HCT116 (cell line): ENCODE measurements around the gene CIAO2B. TPM values are rescaled to one million over a fixed set of nuclear protein-coding genes. Genes with fewer than 3 reads are reported as not detected.
A peak's percentile ranks its signal among the peaks of the same experiment; 100 is the strongest.

Experiments used
- ATAC-seq: fragments of 200-7000 bp; cut with Tn5 transposase; 2 replicates; pipeline ENCODE4 v1.9.1; 2020; ENCODE audit warnings: mild to moderate bottlenecking, moderate library complexity
- Bru-seq: library from RNA; stranded (reverse); fragments of 400-500 nt; gene quantifications from one replicate; lab custom pipeline; 2021; lab: Mats Ljungman, UMichigan
- BruChase-seq, 2 experiments: library from RNA; stranded (reverse); fragments of 400-500 nt; gene quantifications; one replicate each; lab custom pipeline; 2021; lab: Mats Ljungman, UMichigan
- BruUV-seq: library from RNA; stranded (reverse); fragments of 400-500 nt; replicated peaks from 2 replicates; lab custom pipeline; 2021; lab: Mats Ljungman, UMichigan
- CTCF ChIA-PET: fragments of 300-600 bp; sonication (Branson Sonifier 250); formaldehyde crosslinking; loops from one replicate; lab custom pipeline; 2021; ENCODE audit warnings: antibody characterized with exemption; lab: Charles Lee
- POLR2A ChIA-PET: fragments of 300-600, 350-600 bp; sonication (Branson Sonifier 250); formaldehyde crosslinking; loops from one replicate; lab custom pipeline; 2021; ENCODE audit warnings: antibody characterized with exemption; lab: Charles Lee
- RAD21 ChIA-PET, 2 experiments: fragments of 300-600 bp; sonication (Branson Sonifier 250); formaldehyde crosslinking; loops; one replicate each; lab custom pipeline; 2023; ENCODE audit warnings: low total read pairs in 2 of 2; ENCODE audit not compliant: uncharacterized antibody in 2 of 2, unreplicated experiment in 2 of 2, low non-redundant PET in 1 of 2; lab: Charles Lee
- DNase-seq: peaks from one replicate; pipeline ENCODE4 v3.0.0-alpha.2; 2010; ENCODE audit warnings: low read depth, low spot score
- H2AFZ ChIP-seq: fragments of 200-600 bp; shearing (Covaris generic), sonication (generic); 2 replicates; pipeline ENCODE4 v1.6.1; 2017; ENCODE audit warnings: low read depth, mixed run types, mixed read lengths, antibody characterized with exemption, low read length; ENCODE audit not compliant: poor library complexity, severe bottlenecking
- H3K27ac ChIP-seq: 2 replicates; pipeline ENCODE4 v1.5.1; 2012; ENCODE audit warnings: low read depth, low read length
- H3K27me3 ChIP-seq: fragments of 200-600 bp; sonication (generic); 2 replicates; pipeline ENCODE4 v1.6.1; 2016; ENCODE audit warnings: mixed run types, low read length, mixed read lengths; ENCODE audit not compliant: insufficient read depth
- H3K36me3 ChIP-seq, 2 experiments: fragments of 200-500 bp in 1 of 2; fragments of 200-600 bp in 1 of 2; sonication (Bioruptor generic) in 1 of 2; sonication (generic) in 1 of 2; 2 replicates each; pipeline versions ENCODE4 v1.5.1 to v1.6.1; 2014 to 2016; ENCODE audit warnings: low read length in 2 of 2, inconsistent platforms in 1 of 2, mixed read lengths in 1 of 2, mixed run types in 1 of 2; ENCODE audit not compliant: insufficient read depth in 2 of 2, control insufficient read depth in 1 of 2
- H3K4me1 ChIP-seq, 2 experiments: fragments of 200-600 bp in 1 of 2; sonication (generic) in 1 of 2; 2 replicates each; pipeline versions ENCODE4 v1.5.1 to v1.6.1; 2012 to 2017; ENCODE audit warnings: low read length in 2 of 2, inconsistent platforms in 1 of 2, mild to moderate bottlenecking in 1 of 2, mixed read lengths in 1 of 2, mixed run types in 1 of 2, moderate library complexity in 1 of 2; ENCODE audit not compliant: insufficient read depth in 2 of 2, control insufficient read depth in 1 of 2
- H3K4me2 ChIP-seq: fragments of 200-600 bp; sonication (generic); 2 replicates; pipeline ENCODE4 v1.6.1; 2017; ENCODE audit warnings: mixed run types, low read length, mixed read lengths
- H3K4me3 ChIP-seq, 2 experiments: fragments of 200-600 bp in 1 of 2; sonication (generic) in 1 of 2; replicated peaks in 1 of 2; 2 replicates each; pipeline ENCODE4 v1.5.1; 2011 to 2016; ENCODE audit warnings: low read length in 2 of 2, control low read depth in 1 of 2, low read depth in 1 of 2, mild to moderate bottlenecking in 1 of 2, mixed read lengths in 1 of 2, mixed run types in 1 of 2
- H3K79me2 ChIP-seq: fragments of 200-600 bp; sonication (generic); 2 replicates; pipeline ENCODE4 v1.6.1; 2017; ENCODE audit warnings: mild to moderate bottlenecking, mixed run types, low read length, moderate library complexity, mixed read lengths; ENCODE audit not compliant: insufficient read depth
- H3K9ac ChIP-seq: fragments of 200-600 bp; sonication (generic); 2 replicates; pipeline ENCODE4 v1.6.1; 2016; ENCODE audit warnings: low read length, mixed read lengths
- H3K9me2 ChIP-seq: fragments of 200-600 bp; sonication (generic), shearing (Covaris generic); 2 replicates; pipeline ENCODE4 v1.6.1; 2017; ENCODE audit warnings: mixed run types, mild to moderate bottlenecking, moderate library complexity; ENCODE audit not compliant: insufficient read depth
- H3K9me3 ChIP-seq, 2 experiments: fragments of 200-500 bp in 1 of 2; fragments of 200-600 bp in 1 of 2; sonication (Bioruptor generic) in 1 of 2; sonication (generic) in 1 of 2; 2 replicates each; pipeline ENCODE4 v1.6.1; 2014 to 2017; ENCODE audit warnings: low read length in 2 of 2, mixed read lengths in 2 of 2, inconsistent platforms in 1 of 2, low read depth in 1 of 2, mild to moderate bottlenecking in 1 of 2, mixed run types in 1 of 2, moderate library complexity in 1 of 2; ENCODE audit not compliant: control insufficient read depth in 1 of 2, insufficient read depth in 1 of 2
- H4K20me1 ChIP-seq: fragments of 200-600 bp; sonication (generic), shearing (Covaris generic); 2 replicates; pipeline ENCODE4 v1.6.1; 2017; ENCODE audit warnings: mixed run types, mild to moderate bottlenecking, moderate library complexity; ENCODE audit not compliant: insufficient read depth
- CEBPB ChIP-seq: IDR thresholded peaks from 2 replicates; pipeline ENCODE4 v1.6.1; 2012; ENCODE audit warnings: low read depth
- EGR1 ChIP-seq: IDR thresholded peaks from 2 replicates; pipeline ENCODE4 v1.6.1; 2012; ENCODE audit warnings: low read depth
- ELF1 ChIP-seq: IDR thresholded peaks from 2 replicates; pipeline ENCODE4 v1.6.1; 2012; ENCODE audit warnings: low read depth, borderline replicate concordance
- EZH2 ChIP-seq: fragments of 200-600 bp; sonication (generic); IDR thresholded peaks from 2 replicates; pipeline ENCODE4 v1.6.1; 2017; ENCODE audit warnings: antibody characterized with exemption, mixed run types
- EZH2phosphoT487 ChIP-seq: fragments of 200-600 bp; IDR thresholded peaks from 2 replicates; pipeline ENCODE4 v1.6.1; 2018; ENCODE audit warnings: antibody characterized with exemption, borderline replicate concordance
- FOSL1 ChIP-seq: IDR thresholded peaks from 2 replicates; pipeline ENCODE4 v1.6.1; 2012; ENCODE audit warnings: low read depth
- POLR2A ChIP-seq: IDR thresholded peaks from 2 replicates; pipeline ENCODE4 v1.7.0; 2011; ENCODE audit warnings: borderline replicate concordance; ENCODE audit not compliant: insufficient read depth, insufficient read length; ENCODE audit errors: extremely low read depth
- POLR2AphosphoS5 ChIP-seq: IDR thresholded peaks from 2 replicates; pipeline ENCODE4 v1.6.1; 2011; ENCODE audit warnings: mild to moderate bottlenecking, low read depth, low read length, moderate library complexity
- RAD21 ChIP-seq: IDR thresholded peaks from 2 replicates; pipeline ENCODE4 v1.6.1; 2012; ENCODE audit warnings: low read depth, mild to moderate bottlenecking
- SIN3A ChIP-seq: IDR thresholded peaks from 2 replicates; pipeline ENCODE4 v1.6.1; 2012; ENCODE audit warnings: low read depth
- SP1 ChIP-seq: IDR thresholded peaks from 2 replicates; pipeline ENCODE4 v1.6.1; 2012; ENCODE audit warnings: low read depth
- SRF ChIP-seq: IDR thresholded peaks from 2 replicates; pipeline ENCODE4 v1.6.1; 2012; ENCODE audit warnings: low read depth
- ZFX ChIP-seq: fragments of 450-650 bp; IDR thresholded peaks from 2 replicates; pipeline ENCODE4 v1.6.1; 2017
- ZNF274 ChIP-seq: fragments of 200-500 bp; sonication (Bioruptor generic); IDR thresholded peaks from 2 replicates; pipeline ENCODE4 v1.6.1; 2014; ENCODE audit warnings: mild to moderate bottlenecking, low read depth, low read length, inconsistent platforms
- intact Hi-C: fragments of 100-400 bp; cut with micrococcal nuclease; formaldehyde crosslinking; loops from 2 replicates; pipeline ENCODE4 v1.10.0; 2022
- long read RNA-seq: library from polyadenylated mRNA; unstranded; transcript quantifications from one replicate; pipeline ENCODE4 v2.0.0, GENCODE V29; 2021; ENCODE audit not compliant: unreplicated experiment
- polyA plus RNA-seq: library from polyadenylated mRNA; unstranded; fragments of >200 nt; gene quantifications from 2 replicates; pipeline ENCODE4 v1.2.1, GENCODE V29; 2012; ENCODE audit warnings: missing spikeins
- total RNA-seq: library from RNA; stranded (reverse); gene quantifications from one replicate; pipeline ENCODE4 v1.2.1, GENCODE V29; 2021; ENCODE audit not compliant: unreplicated experiment
- TF ChIP-seq, protein P1 (sequence below): IDR thresholded peaks from 2 replicates; pipeline ENCODE4 v1.6.1; 2012
- TF ChIP-seq, protein P2 (sequence below): IDR thresholded peaks from 2 replicates; pipeline ENCODE4 v1.6.1; 2011; ENCODE audit warnings: mild to moderate bottlenecking, low read length, moderate library complexity; ENCODE audit not compliant: insufficient replicate concordance; ENCODE audit errors: extremely low read depth
- TF ChIP-seq, protein P3 (sequence below), 3 experiments: fragments of 200-600 bp in 1 of 3; sonication (generic) in 1 of 3; IDR thresholded peaks in 2 of 3; conservative IDR thresholded peaks in 1 of 3; 2 replicates each; pipeline ENCODE4 v1.5.1; 2012 to 2017; ENCODE audit warnings: low read depth in 2 of 3, low read length in 2 of 3, antibody characterized with exemption in 1 of 3, borderline replicate concordance in 1 of 3, control low read depth in 1 of 3, mild to moderate bottlenecking in 1 of 3, mixed read lengths in 1 of 3, mixed run types in 1 of 3, moderate library complexity in 1 of 3; ENCODE audit not compliant: insufficient read depth in 1 of 3
- TF ChIP-seq, protein P4 (sequence below): IDR thresholded peaks from 2 replicates; pipeline ENCODE4 v1.6.1; 2012; ENCODE audit warnings: low read depth

The CIAO2B gene
- total RNA-seq (113 TPM), Bru-seq, nascent RNA (percentile 85 among the genes with signal in this experiment), BruChase-seq, experiment 1, labeled RNA remaining after a 6-hour chase (percentile 93 among the genes with signal in this experiment), BruChase-seq, experiment 2, labeled RNA remaining after a 2-hour chase (percentile 91 among the genes with signal in this experiment)
- polyA plus RNA-seq = 330 and 345 TPM in 2 replicates
- long read RNA-seq, transcript CIAO2B-201 (5 exons, 676 nt) = major isoform, 68 of 81 reads
- long read RNA-seq, partial matches to known transcripts = 6 of 81 reads
- long read RNA-seq, other reads (novel, unspliced or antisense) = 3 of 81 reads

DNA sequence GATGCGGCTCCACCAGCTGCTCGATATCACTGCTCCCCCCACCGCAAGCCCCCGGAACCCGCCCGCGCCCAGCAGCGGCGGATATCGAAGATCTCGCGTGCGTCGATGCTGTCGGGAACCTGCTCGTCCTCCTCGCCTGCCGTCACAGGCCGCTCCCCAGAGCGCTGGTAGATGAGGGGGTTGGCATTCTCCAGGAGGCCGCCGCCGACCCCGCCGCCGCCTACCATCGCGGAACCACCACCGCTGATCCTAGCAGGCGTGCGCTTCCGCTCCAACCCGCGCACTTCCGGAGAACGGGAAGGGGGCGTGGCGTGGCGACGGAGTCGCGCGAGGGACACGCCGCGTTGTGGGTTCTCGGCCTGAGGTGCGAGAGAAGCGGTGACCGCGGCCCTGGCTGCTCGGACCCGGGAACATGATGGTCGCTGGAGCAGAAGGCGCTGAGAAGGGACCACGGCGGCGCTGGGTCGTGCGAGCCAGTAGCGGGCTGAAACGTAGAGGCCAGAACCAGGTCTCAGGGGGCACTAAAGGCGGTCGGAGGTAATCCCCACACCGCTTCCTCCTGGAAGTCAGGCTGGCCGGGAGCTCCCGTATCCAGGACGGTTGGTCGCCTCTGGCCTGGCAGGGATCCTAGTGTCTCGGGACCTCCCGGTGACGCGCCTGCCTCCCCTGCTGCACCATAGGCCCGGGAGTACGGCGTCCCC lies at the start of gene CIAO2B:
Gene CIAO2B (minus strand): TSS at position 265 of the 701 bp plus-strand sequence. CDS start 38 bp downstream, at position 227.
- H3K27ac ChIP-seq = peak within 1 kb of the TSS; percentile 95
- ChIA-PET RAD21 (no interaction called here), POLR2A (no interaction called here), CTCF (no interaction called here)
- peak within 1 kb of the TSS; percentile 98 for H3K9ac ChIP-seq
- peak; percentile 66 for DNase-seq
- peaks cover 5 to 21% of the 10 kb centered on the region in 2 experiments; a peak in 2 of 4 replicates for H3K36me3 ChIP-seq
- intact Hi-C loops = no loop called here
- H2AFZ ChIP-seq = no peak within 1 kb of the TSS
- H3K4me3 ChIP-seq = peak within 1 kb of the TSS; percentile 99
- no peaks in the 10 kb centered on the region for H3K9me3 ChIP-seq
- H3K27me3 ChIP-seq = no peaks in the 10 kb centered on the region
- no peaks in the 10 kb centered on the region for H3K9me2 ChIP-seq
- TSS peak; percentile 68 for BruUV-seq
- peak within 1 kb of the TSS; percentile 97 for H3K4me2 ChIP-seq
- no peaks in the 10 kb centered on the region for H4K20me1 ChIP-seq
- H3K79me2 ChIP-seq = peaks cover 60% of the 10 kb centered on the region
- peaks cover 0 to 29% of the 10 kb centered on the region in 2 experiments; a peak in 3 of 4 replicates for H3K4me1 ChIP-seq
- peak; percentile 83 for ATAC-seq
- TF ChIP-seq, protein P1, sequence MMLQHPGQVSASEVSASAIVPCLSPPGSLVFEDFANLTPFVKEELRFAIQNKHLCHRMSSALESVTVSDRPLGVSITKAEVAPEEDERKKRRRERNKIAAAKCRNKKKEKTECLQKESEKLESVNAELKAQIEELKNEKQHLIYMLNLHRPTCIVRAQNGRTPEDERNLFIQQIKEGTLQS = no peak
- peak; percentile 75; the same call in 1 of the 2 replicates for TF ChIP-seq SIN3A
- no peak for TF ChIP-seq CEBPB
- no peak for TF ChIP-seq ZNF274
- TF ChIP-seq, protein P2, sequence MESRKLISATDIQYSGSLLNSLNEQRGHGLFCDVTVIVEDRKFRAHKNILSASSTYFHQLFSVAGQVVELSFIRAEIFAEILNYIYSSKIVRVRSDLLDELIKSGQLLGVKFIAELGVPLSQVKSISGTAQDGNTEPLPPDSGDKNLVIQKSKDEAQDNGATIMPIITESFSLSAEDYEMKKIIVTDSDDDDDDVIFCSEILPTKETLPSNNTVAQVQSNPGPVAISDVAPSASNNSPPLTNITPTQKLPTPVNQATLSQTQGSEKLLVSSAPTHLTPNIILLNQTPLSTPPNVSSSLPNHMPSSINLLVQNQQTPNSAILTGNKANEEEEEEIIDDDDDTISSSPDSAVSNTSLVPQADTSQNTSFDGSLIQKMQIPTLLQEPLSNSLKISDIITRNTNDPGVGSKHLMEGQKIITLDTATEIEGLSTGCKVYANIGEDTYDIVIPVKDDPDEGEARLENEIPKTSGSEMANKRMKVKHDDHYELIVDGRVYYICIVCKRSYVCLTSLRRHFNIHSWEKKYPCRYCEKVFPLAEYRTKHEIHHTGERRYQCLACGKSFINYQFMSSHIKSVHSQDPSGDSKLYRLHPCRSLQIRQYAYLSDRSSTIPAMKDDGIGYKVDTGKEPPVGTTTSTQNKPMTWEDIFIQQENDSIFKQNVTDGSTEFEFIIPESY = peak; percentile 87
- no peak; the same call in 1 of the 2 replicates for TF ChIP-seq ELF1
- no peak for TF ChIP-seq SRF
- TF ChIP-seq EGR1 = no peak
- TF ChIP-seq POLR2AphosphoS5 = peak; percentile 87
- TF ChIP-seq POLR2A = peak; percentile 86
- TF ChIP-seq EZH2phosphoT487 = no peak
- no peak for TF ChIP-seq EZH2
- no peak for TF ChIP-seq RAD21
- TF ChIP-seq, protein P3, sequence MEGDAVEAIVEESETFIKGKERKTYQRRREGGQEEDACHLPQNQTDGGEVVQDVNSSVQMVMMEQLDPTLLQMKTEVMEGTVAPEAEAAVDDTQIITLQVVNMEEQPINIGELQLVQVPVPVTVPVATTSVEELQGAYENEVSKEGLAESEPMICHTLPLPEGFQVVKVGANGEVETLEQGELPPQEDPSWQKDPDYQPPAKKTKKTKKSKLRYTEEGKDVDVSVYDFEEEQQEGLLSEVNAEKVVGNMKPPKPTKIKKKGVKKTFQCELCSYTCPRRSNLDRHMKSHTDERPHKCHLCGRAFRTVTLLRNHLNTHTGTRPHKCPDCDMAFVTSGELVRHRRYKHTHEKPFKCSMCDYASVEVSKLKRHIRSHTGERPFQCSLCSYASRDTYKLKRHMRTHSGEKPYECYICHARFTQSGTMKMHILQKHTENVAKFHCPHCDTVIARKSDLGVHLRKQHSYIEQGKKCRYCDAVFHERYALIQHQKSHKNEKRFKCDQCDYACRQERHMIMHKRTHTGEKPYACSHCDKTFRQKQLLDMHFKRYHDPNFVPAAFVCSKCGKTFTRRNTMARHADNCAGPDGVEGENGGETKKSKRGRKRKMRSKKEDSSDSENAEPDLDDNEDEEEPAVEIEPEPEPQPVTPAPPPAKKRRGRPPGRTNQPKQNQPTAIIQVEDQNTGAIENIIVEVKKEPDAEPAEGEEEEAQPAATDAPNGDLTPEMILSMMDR (IDR thresholded peaks at IDR 0.05 in 2 of 3, conservative IDR thresholded peaks at IDR 0.05 in 1 of 3; ENCODE audit: borderline replicate concordance in 1 of 3, insufficient read depth in 1 of 3, low read depth in 2 of 3, low read length in 2 of 3) = no peak
- peak; percentile 84 for TF ChIP-seq ZFX
- no peak for TF ChIP-seq FOSL1
- peak; percentile 88 for TF ChIP-seq SP1
- TF ChIP-seq, protein P4, sequence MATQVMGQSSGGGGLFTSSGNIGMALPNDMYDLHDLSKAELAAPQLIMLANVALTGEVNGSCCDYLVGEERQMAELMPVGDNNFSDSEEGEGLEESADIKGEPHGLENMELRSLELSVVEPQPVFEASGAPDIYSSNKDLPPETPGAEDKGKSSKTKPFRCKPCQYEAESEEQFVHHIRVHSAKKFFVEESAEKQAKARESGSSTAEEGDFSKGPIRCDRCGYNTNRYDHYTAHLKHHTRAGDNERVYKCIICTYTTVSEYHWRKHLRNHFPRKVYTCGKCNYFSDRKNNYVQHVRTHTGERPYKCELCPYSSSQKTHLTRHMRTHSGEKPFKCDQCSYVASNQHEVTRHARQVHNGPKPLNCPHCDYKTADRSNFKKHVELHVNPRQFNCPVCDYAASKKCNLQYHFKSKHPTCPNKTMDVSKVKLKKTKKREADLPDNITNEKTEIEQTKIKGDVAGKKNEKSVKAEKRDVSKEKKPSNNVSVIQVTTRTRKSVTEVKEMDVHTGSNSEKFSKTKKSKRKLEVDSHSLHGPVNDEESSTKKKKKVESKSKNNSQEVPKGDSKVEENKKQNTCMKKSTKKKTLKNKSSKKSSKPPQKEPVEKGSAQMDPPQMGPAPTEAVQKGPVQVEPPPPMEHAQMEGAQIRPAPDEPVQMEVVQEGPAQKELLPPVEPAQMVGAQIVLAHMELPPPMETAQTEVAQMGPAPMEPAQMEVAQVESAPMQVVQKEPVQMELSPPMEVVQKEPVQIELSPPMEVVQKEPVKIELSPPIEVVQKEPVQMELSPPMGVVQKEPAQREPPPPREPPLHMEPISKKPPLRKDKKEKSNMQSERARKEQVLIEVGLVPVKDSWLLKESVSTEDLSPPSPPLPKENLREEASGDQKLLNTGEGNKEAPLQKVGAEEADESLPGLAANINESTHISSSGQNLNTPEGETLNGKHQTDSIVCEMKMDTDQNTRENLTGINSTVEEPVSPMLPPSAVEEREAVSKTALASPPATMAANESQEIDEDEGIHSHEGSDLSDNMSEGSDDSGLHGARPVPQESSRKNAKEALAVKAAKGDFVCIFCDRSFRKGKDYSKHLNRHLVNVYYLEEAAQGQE = no peak
